Upper lobe of left lung (tissue), 4 donors: Measurements from ENCODE around the gene RAB19.

ENCODE experiments used
- POLR2A ChIP-seq, 4 donors: fragments of 450-650 bp; IDR thresholded peaks; one replicate each; pipeline ENCODE4 v1.5.1; 2016 to 2017; ENCODE audit warnings: antibody characterized with exemption in 4 of 4, mild to moderate bottlenecking in 2 of 4
- TF ChIP-seq, protein P1 (sequence below), 6 experiments: fragments of 450-650 bp in 4 of 6; fragments of 200-600 bp in 2 of 6; sonication (generic) in 2 of 6; IDR thresholded peaks; one replicate each; pipeline ENCODE4 v1.5.1; 2016 to 2019; ENCODE audit warnings: antibody characterized with exemption in 6 of 6

DNA sequence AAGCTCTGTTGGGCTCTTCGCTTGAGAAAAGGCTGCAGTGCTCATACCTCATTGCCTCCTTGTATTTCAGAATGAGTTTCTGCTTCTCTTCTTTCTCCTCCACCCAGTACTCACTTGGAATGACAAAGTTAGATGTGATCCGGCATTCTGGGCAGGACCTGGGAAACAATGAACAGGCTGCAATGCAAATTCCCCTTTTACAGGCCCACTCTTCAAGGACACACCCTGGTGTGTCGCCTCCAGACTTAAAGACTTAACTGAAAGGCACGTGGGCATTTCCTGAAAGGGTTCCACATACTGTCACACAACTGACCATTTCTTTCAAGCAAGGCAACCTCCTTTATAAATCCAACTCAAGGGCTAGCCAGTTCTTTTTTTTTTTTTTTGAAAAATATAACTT, 51.9 kb downstream of the RAB19 start:
- TF ChIP-seq, protein P1, sequence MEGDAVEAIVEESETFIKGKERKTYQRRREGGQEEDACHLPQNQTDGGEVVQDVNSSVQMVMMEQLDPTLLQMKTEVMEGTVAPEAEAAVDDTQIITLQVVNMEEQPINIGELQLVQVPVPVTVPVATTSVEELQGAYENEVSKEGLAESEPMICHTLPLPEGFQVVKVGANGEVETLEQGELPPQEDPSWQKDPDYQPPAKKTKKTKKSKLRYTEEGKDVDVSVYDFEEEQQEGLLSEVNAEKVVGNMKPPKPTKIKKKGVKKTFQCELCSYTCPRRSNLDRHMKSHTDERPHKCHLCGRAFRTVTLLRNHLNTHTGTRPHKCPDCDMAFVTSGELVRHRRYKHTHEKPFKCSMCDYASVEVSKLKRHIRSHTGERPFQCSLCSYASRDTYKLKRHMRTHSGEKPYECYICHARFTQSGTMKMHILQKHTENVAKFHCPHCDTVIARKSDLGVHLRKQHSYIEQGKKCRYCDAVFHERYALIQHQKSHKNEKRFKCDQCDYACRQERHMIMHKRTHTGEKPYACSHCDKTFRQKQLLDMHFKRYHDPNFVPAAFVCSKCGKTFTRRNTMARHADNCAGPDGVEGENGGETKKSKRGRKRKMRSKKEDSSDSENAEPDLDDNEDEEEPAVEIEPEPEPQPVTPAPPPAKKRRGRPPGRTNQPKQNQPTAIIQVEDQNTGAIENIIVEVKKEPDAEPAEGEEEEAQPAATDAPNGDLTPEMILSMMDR (IDR thresholded peaks at IDR 0.05): no peak
- TF ChIP-seq POLR2A (IDR thresholded peaks at IDR 0.05): no peak
